Tibial nerve (tissue), 4 donors: ENCODE data around the gene SHROOM2. TPM values are rescaled to one million over a fixed set of nuclear protein-coding genes. Genes with fewer than 3 reads are reported as not detected.

Source experiments
- DNase-seq, 2 donors: peaks; one replicate each; pipeline ENCODE4 v3.0.0-alpha.2; 2019; ENCODE audit warnings: low spot score in 2 of 2
- H3K27ac ChIP-seq, 4 donors: fragments of 200-600 bp; sonication (generic) in 3 of 4; one replicate each; pipeline ENCODE4 v1.5.1; 2017 to 2019; ENCODE audit warnings: mild to moderate bottlenecking in 1 of 4
- H3K27me3 ChIP-seq, 2 donors: fragments of 200-600 bp; sonication (generic) in 1 of 2; one replicate each; pipeline versions ENCODE4 v1.5.1 to v1.6.0; 2017 to 2019
- H3K36me3 ChIP-seq, 3 donors: fragments of 200-600 bp; sonication (generic); one replicate each; pipeline ENCODE4 v1.5.1; 2018 to 2019
- H3K4me1 ChIP-seq, 4 donors: fragments of 200-600 bp; sonication (generic) in 3 of 4; one replicate each; pipeline ENCODE4 v1.5.1; 2017 to 2019
- H3K4me3 ChIP-seq, 4 donors: fragments of 200-600 bp; sonication (generic) in 3 of 4; one replicate each; pipeline ENCODE4 v1.5.1; 2017 to 2019; ENCODE audit warnings: mild to moderate bottlenecking in 1 of 4, moderate library complexity in 1 of 4
- H3K9me3 ChIP-seq, 4 donors: fragments of 200-600 bp; sonication (generic) in 3 of 4; one replicate each; pipeline ENCODE4 v1.5.1; 2017 to 2019
- CTCF ChIP-seq, 5 experiments: fragments of 200-600 bp in 3 of 5; fragments of 450-650 bp in 2 of 5; sonication (generic) in 3 of 5; IDR thresholded peaks; one replicate each; pipeline ENCODE4 v1.5.1; 2016 to 2019; ENCODE audit warnings: antibody characterized with exemption in 5 of 5, mild to moderate bottlenecking in 3 of 5, moderate library complexity in 2 of 5
- EP300 ChIP-seq, 2 donors: sonication (generic); formaldehyde crosslinking; IDR thresholded peaks; one replicate each; pipeline ENCODE4 v1.6.1; 2017; ENCODE audit warnings: antibody characterized with exemption in 2 of 2, mild to moderate bottlenecking in 1 of 2
- POLR2A ChIP-seq, 2 donors: fragments of 450-650 bp; IDR thresholded peaks; one replicate each; pipeline ENCODE4 v1.6.1; 2017; ENCODE audit warnings: antibody characterized with exemption in 2 of 2, mild to moderate bottlenecking in 2 of 2, moderate library complexity in 2 of 2
- WGBS, 2 donors: methylation state at CpG; one replicate each; pipeline ENCODE4 v1.1.5; 2018; 5-methylcytosine and 5-hydroxymethylcytosine counted together
- total RNA-seq, 4 donors: library from RNA; depleted of rRNA; stranded (reverse); fragments of >200 nt; gene quantifications; one replicate each; pipeline ENCODE4 v1.1.0, GENCODE V29; 2016

Gene SHROOM2
- total RNA-seq, result 1 to 10 TPM; 2.7 to 5.0 (median 3.6) TPM

GRCh38 chrX:9785944-9786797 lies at the start of gene SHROOM2:
TSS of gene SHROOM2 (plus strand) at chrX:9786429. CDS start at chrX:9786546, 117 bp downstream.
- no peak for DNase-seq
- H3K36me3 ChIP-seq, result no peaks in the 10 kb centered on the region
- TF ChIP-seq EP300 (IDR thresholded peaks at IDR 0.05), result no peak
- TF ChIP-seq CTCF (IDR thresholded peaks at IDR 0.05), result no peak
- no peak for TF ChIP-seq POLR2A (IDR thresholded peaks at IDR 0.05)
- peaks cover 0 to 33% of the 10 kb centered on the region in 2 donors for H3K27me3 ChIP-seq
- no peak within 1 kb of the TSS for H3K27ac ChIP-seq
- 1% methylated on average over 15 of the region's 132 CpGs; no CpG with 5 or more reads in 1 of the 2 donors for WGBS, 2 donors
- H3K4me3 ChIP-seq, result peak within 1 kb of the TSS in 3 of 4 donors; percentile 20 to 54 (median 23)
- no peaks in the 10 kb centered on the region for H3K9me3 ChIP-seq
- H3K4me1 ChIP-seq, result peaks cover 0 to 14% (median 0%) of the 10 kb centered on the region in 4 donors

GRCh38 chrX:9737363-9737762 lies 48.9 kb upstream of the SHROOM2 start:
- Histone ChIP-seq H3K4me1 (no peaks in the 10 kb centered on the region), H3K27ac (no peak overlapping the region), H3K36me3 (no peaks in the 10 kb centered on the region), H3K9me3 (no peaks in the 10 kb centered on the region), H3K27me3 (no peaks in the 10 kb centered on the region), H3K4me3 (no peak overlapping the region)
- WGBS, 2 donors, result 68 to 72% methylated on average over 7 of the region's 7 CpGs
- TF ChIP-seq CTCF (IDR thresholded peaks at IDR 0.05), result no peak
- no peak for TF ChIP-seq POLR2A (IDR thresholded peaks at IDR 0.05)
- TF ChIP-seq EP300 (IDR thresholded peaks at IDR 0.05), result no peak
- DNase-seq, result no peak

GRCh38 chrX:9738151-9738550 lies 48.1 kb upstream of the SHROOM2 start:
- DNase-seq, result no peak
- Histone ChIP-seq H3K36me3 (no peaks in the 10 kb centered on the region), H3K4me1 (no peaks in the 10 kb centered on the region), H3K27ac (no peak overlapping the region), H3K4me3 (no peak overlapping the region), H3K9me3 (no peaks in the 10 kb centered on the region), H3K27me3 (no peaks in the 10 kb centered on the region)
- TF ChIP-seq EP300 (IDR thresholded peaks at IDR 0.05) (no peak), CTCF (IDR thresholded peaks at IDR 0.05) (no peak), POLR2A (IDR thresholded peaks at IDR 0.05) (no peak)
- 66 to 83% methylated on average over 3 of the region's 3 CpGs for WGBS, 2 donors

- no peaks in the 10 kb centered on the region for H3K4me1 ChIP-seq
- H3K27me3 ChIP-seq, result no peaks in the 10 kb centered on the region
- H3K36me3 ChIP-seq, result no peaks in the 10 kb centered on the region
- TF ChIP-seq EP300 (IDR thresholded peaks at IDR 0.05) (no peak), CTCF (IDR thresholded peaks at IDR 0.05) (no peak), POLR2A (IDR thresholded peaks at IDR 0.05) (no peak)
- WGBS, 2 donors, result 86 to 90% methylated on average over 4 to 5 of the region's 5 CpGs
- H3K27ac ChIP-seq, result no peak overlapping the region
- no peak overlapping the region for H3K4me3 ChIP-seq
- H3K9me3 ChIP-seq, result no peaks in the 10 kb centered on the region
- DNase-seq, result no peak
These were observed 47.1 kb upstream of the SHROOM2 start for GRCh38 chrX:9739130-9739529.

GRCh38 chrX:9745417-9746115 lies 40.7 kb upstream of the SHROOM2 start:
- H3K4me1 ChIP-seq, result no peaks in the 10 kb centered on the region
- DNase-seq, result no peak
- H3K36me3 ChIP-seq, result no peaks in the 10 kb centered on the region
- H3K27ac ChIP-seq, result no peak overlapping the region
- H3K9me3 ChIP-seq, result no peaks in the 10 kb centered on the region
- H3K27me3 ChIP-seq, result no peaks in the 10 kb centered on the region
- 67 to 79% methylated on average over 11 of the region's 11 CpGs for WGBS, 2 donors
- no peak overlapping the region for H3K4me3 ChIP-seq
- TF ChIP-seq CTCF (IDR thresholded peaks at IDR 0.05) (no peak), EP300 (IDR thresholded peaks at IDR 0.05) (no peak), POLR2A (IDR thresholded peaks at IDR 0.05) (no peak)
